Mucosa of rectum (tissue), 2 donors: ENCODE data around the gene TSPAN32.

Experiments used
- H3K27ac ChIP-seq, 2 donors: one replicate each; pipeline ENCODE4 v1.7.0; 2013; ENCODE audit warnings: inconsistent platforms in 2 of 2, low read depth in 2 of 2, low read length in 2 of 2
- H3K27me3 ChIP-seq, 2 donors: one replicate each; pipeline ENCODE4 v1.7.0; 2013; ENCODE audit warnings: low read length in 2 of 2; ENCODE audit not compliant: control insufficient read depth in 2 of 2, insufficient read depth in 2 of 2
- H3K36me3 ChIP-seq, 2 donors: one replicate each; pipeline ENCODE4 v1.7.0; 2013; ENCODE audit warnings: low read length in 2 of 2; ENCODE audit not compliant: control insufficient read depth in 2 of 2, insufficient read depth in 2 of 2
- H3K4me1 ChIP-seq, 2 donors: one replicate each; pipeline ENCODE4 v1.7.0; 2013; ENCODE audit warnings: low read length in 2 of 2, mild to moderate bottlenecking in 1 of 2; ENCODE audit not compliant: control insufficient read depth in 2 of 2, insufficient read depth in 2 of 2
- H3K4me3 ChIP-seq, 2 donors: one replicate each; pipeline ENCODE4 v1.7.0; 2013; ENCODE audit warnings: low read length in 2 of 2
- H3K9ac ChIP-seq, 2 donors: one replicate each; pipeline ENCODE4 v1.7.0; 2013; ENCODE audit warnings: low read length in 2 of 2, low read depth in 1 of 2, mild to moderate bottlenecking in 1 of 2
- H3K9me3 ChIP-seq, 2 donors: one replicate each; pipeline ENCODE4 v1.7.0; 2013; ENCODE audit warnings: low read length in 2 of 2; ENCODE audit not compliant: control insufficient read depth in 2 of 2
- donor health status: healthy.
- donor health status: Normal muscosa, but diverticular disease.

The TSPAN32 gene

GRCh38 chr11:2261436-2262230 lies 40.2 kb upstream of the TSPAN32 start:
- no peaks in the 10 kb centered on the region for H3K9me3 ChIP-seq
- H3K4me3 ChIP-seq: no peak overlapping the region
- no peaks in the 10 kb centered on the region for H3K27me3 ChIP-seq
- H3K36me3 ChIP-seq: no peaks in the 10 kb centered on the region
- no peak overlapping the region for H3K27ac ChIP-seq
- peaks cover 0 to 2% of the 10 kb centered on the region in 2 donors for H3K4me1 ChIP-seq
- H3K9ac ChIP-seq: no peak overlapping the region

- no peak overlapping the region for H3K4me3 ChIP-seq
- no peaks in the 10 kb centered on the region for H3K9me3 ChIP-seq
- no peaks in the 10 kb centered on the region for H3K27me3 ChIP-seq
- H3K36me3 ChIP-seq: no peaks in the 10 kb centered on the region
- H3K9ac ChIP-seq: no peak overlapping the region
- no peak overlapping the region for H3K27ac ChIP-seq
- peaks cover 0 to 2% of the 10 kb centered on the region in 2 donors for H3K4me1 ChIP-seq
Observed at GRCh38 chr11:2262301-2263070, 39.3 kb upstream of the TSPAN32 start.

DNA sequence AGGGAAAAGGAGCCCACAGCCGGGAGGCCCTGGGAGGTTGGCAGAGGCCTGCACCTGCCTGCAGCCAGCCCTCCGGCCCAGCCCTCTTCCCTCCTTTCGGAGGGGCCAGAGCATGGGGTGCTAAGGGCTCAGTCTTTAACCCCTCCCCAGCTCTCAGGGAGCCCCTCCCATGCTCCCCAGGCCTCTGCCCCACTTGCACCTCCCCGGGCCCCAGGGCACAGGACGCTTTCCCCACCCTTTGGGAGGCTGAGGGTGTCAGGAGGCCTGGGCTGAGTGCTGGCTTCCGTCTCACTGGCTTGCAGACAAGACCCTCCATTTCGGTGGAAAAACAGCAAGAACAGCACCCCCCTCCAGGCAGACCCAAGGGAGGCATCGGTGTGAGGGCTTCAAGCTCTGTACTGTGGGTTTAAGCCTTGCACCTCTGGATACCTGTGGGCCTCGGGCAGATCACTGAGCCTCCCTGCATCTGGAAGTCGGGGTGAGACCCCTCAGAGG lies 38.7 kb upstream of the TSPAN32 start:
- H3K9ac ChIP-seq: no peak overlapping the region
- H3K9me3 ChIP-seq: no peaks in the 10 kb centered on the region
- H3K27ac ChIP-seq: no peak overlapping the region
- H3K27me3 ChIP-seq: peaks cover 0 to 2% of the 10 kb centered on the region in 2 donors
- no peaks in the 10 kb centered on the region for H3K36me3 ChIP-seq
- H3K4me1 ChIP-seq: peaks cover 0 to 2% of the 10 kb centered on the region in 2 donors
- no peak overlapping the region for H3K4me3 ChIP-seq

DNA sequence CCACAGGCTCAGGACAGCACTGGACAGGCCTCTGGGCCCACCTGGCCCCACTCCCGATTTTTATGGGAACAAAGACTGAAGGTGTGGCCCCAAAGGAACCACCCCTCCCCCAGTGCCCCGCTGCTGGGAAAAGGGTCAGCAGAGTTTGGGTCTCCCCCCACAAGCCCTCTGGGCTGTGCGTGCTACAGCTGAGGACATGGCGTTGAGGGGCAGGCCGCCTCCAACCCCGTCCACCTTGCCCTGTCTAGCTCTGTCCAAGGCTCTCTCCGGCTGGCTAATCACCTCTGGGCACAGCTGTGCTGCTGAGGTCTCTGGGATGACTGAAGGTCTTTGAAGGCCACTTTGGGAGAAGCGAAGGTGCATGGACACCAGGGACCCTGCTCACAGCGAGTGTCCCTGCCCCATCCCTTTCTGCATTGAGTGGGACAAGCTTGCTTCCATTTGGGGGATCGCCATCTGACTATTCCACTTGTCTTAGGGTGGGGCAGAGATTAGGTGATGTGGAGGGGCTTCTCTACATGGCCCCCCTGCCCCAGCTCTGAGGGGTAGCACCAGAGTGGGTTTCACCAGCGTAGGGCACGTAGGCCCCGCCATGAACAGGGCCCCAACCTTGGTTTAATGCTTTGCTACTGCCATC lies 38.0 kb upstream of the TSPAN32 start:
- H3K4me1 ChIP-seq: peaks cover 0 to 2% of the 10 kb centered on the region in 2 donors
- no peaks in the 10 kb centered on the region for H3K36me3 ChIP-seq
- no peaks in the 10 kb centered on the region for H3K9me3 ChIP-seq
- H3K4me3 ChIP-seq: no peak overlapping the region
- H3K9ac ChIP-seq: no peak overlapping the region
- no peak overlapping the region for H3K27ac ChIP-seq
- peaks cover 0 to 3% of the 10 kb centered on the region in 2 donors for H3K27me3 ChIP-seq

GRCh38 chr11:2264366-2265053 lies 37.3 kb upstream of the TSPAN32 start:
- Histone ChIP-seq H3K4me1 (peaks cover 0 to 2% of the 10 kb centered on the region in 2 donors), H3K9ac (no peak overlapping the region), H3K4me3 (no peak overlapping the region), H3K27ac (no peak overlapping the region), H3K27me3 (peaks cover 0 to 3% of the 10 kb centered on the region in 2 donors), H3K36me3 (no peaks in the 10 kb centered on the region), H3K9me3 (no peaks in the 10 kb centered on the region)

- H3K4me3 ChIP-seq: peak overlapping the region in 1 of 2 donors; percentile 26
- H3K27ac ChIP-seq: peak overlapping the region; percentile 32 to 52
- H3K27me3 ChIP-seq: peaks cover 0 to 3% of the 10 kb centered on the region in 2 donors
- H3K9me3 ChIP-seq: no peaks in the 10 kb centered on the region
- peaks cover 2 to 7% of the 10 kb centered on the region in 2 donors for H3K4me1 ChIP-seq
- no peak overlapping the region for H3K9ac ChIP-seq
- no peaks in the 10 kb centered on the region for H3K36me3 ChIP-seq
Observed at GRCh38 chr11:2265396-2265795, 36.4 kb upstream of the TSPAN32 start.

DNA sequence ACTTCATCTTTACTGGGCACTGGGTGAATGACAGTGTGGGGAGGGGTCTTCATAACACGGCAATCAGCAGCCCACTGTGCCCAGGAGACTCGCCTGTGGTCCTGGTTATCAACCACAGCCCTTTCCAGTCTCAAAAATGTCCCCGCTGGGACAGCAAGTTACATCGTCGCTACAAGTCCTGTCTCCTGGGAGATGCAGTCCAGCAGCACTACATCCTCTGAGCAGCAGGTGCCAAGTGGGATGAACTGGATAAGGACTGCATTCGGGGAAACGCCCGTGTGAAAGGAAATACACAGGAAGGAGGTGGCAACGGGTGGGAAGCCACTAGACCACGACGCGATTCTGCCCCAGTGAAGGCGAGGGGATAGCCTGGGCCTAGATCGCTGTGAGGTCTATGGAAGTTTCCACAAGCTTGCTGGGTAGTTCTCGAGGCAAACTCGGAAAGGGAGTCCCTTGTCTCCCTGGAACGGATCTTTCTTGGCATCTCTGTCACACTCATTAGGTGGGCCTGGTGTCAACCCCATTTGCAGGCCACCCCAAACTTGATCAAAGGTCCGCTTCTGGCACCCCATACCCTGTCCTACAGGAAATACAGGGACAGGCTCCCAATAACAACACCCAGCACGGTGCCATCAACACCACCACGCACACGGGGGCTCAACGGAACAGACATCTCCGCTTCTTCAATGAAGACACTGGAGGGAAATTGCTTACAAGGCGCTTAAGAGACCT lies 35.8 kb upstream of the TSPAN32 start:
- Histone ChIP-seq H3K27ac (peak overlapping the region; percentile 32 to 52), H3K9ac (no peak overlapping the region), H3K27me3 (peaks cover 0 to 9% of the 10 kb centered on the region in 2 donors), H3K9me3 (no peaks in the 10 kb centered on the region), H3K36me3 (no peaks in the 10 kb centered on the region), H3K4me1 (peaks cover 2 to 8% of the 10 kb centered on the region in 2 donors), H3K4me3 (peak overlapping the region in 1 of 2 donors; percentile 26)

- Histone ChIP-seq H3K4me1 (peaks cover 2 to 8% of the 10 kb centered on the region in 2 donors), H3K36me3 (no peaks in the 10 kb centered on the region), H3K4me3 (no peak overlapping the region), H3K9me3 (no peaks in the 10 kb centered on the region), H3K9ac (no peak overlapping the region), H3K27ac (peak overlapping the region in 1 of 2 donors; percentile 52), H3K27me3 (peaks cover 2 to 9% of the 10 kb centered on the region in 2 donors)
Observed at GRCh38 chr11:2266586-2267305, 35.1 kb upstream of the TSPAN32 start.
